Measurements from ENCODE around the gene PGPEP1. TPM values are rescaled to one million over a fixed set of nuclear protein-coding genes. Genes with fewer than 3 reads are reported as not detected.
"Not testable (repeated sequence)": the region's sequence is repeated elsewhere in the genome, so short reads cannot be mapped to it uniquely, and the experiment has no call there.

PGPEP1 gene
- total and polyA plus RNA-seq, 3 experiments from 2014 or later = 12.2 to 27.7 (median 27.3) TPM

GRCh38 chr19:18353378-18354005 lies 13.1 kb downstream of the PGPEP1 start:
- peak overlapping the region in 1 of 8 donors; percentile 63 for H3K27ac Mint-ChIP-seq
- H3K4me3 Mint-ChIP-seq = no peak overlapping the region
- no peaks in the 10 kb centered on the region for H3K4me1 ChIP-seq (ENCODE audit: insufficient read depth, low read length)
- peaks cover 0 to 3% (median 0%) of the 10 kb centered on the region in 3 donors for H3K4me1 Mint-ChIP-seq
- no peak overlapping the region for H3K4me3 ChIP-seq (ENCODE audit: low read length)
- peaks cover 10 to 63% (median 14%) of the 10 kb centered on the region in 3 donors for H3K36me3 Mint-ChIP-seq
- DNase-seq = no peak
- ChIA-PET POLR2A (no interaction called here), CTCF (no interaction called here)
- H3K9me3 Mint-ChIP-seq = peaks cover 0 to 4% (median 0%) of the 10 kb centered on the region in 5 donors
- no peaks in the 10 kb centered on the region for H3K27me3 Mint-ChIP-seq
- peaks cover 19% of the 10 kb centered on the region for H3K36me3 ChIP-seq (ENCODE audit: insufficient read depth, low read length)
- H3K27ac ChIP-seq (ENCODE audit: low read depth, low read length) = no peak overlapping the region
- no peaks in the 10 kb centered on the region for H3K27me3 ChIP-seq (ENCODE audit: insufficient read depth, low read length, poor library complexity, severe bottlenecking)
- H3K9me3 ChIP-seq (ENCODE audit: low read length) = no peaks in the 10 kb centered on the region

GRCh38 chr19:18354743-18355142 lies 14.3 kb downstream of the PGPEP1 start:
- H3K4me1 Mint-ChIP-seq; H3K9me3 Mint-ChIP-seq; H3K27ac Mint-ChIP-seq; DNase-seq; H3K27me3 ChIP-seq (ENCODE audit: insufficient read depth, low read length, poor library complexity, severe bottlenecking); H3K9me3 ChIP-seq (ENCODE audit: low read length); H3K27ac ChIP-seq (ENCODE audit: low read depth, low read length); POLR2A ChIA-PET; H3K27me3 Mint-ChIP-seq; H3K4me3 ChIP-seq (ENCODE audit: low read length); H3K4me1 ChIP-seq (ENCODE audit: insufficient read depth, low read length); H3K4me3 Mint-ChIP-seq: not testable (repeated sequence)
- peaks cover 15 to 69% (median 16%) of the 10 kb centered on the region in 3 donors for H3K36me3 Mint-ChIP-seq
- H3K36me3 ChIP-seq (ENCODE audit: insufficient read depth, low read length) = peaks cover 19% of the 10 kb centered on the region
- CTCF ChIA-PET = interaction anchor here (1.2 kb wide), 1 partner anchor 9 kb away, joined by 3 read pairs; no protein-coding TSS in a partner anchor

- DNase-seq = no peak
- Mint-ChIP-seq H3K27me3 (peaks cover 0 to 1% of the 10 kb centered on the region in 2 donors), H3K4me1 (no peaks in the 10 kb centered on the region), H3K9me3 (peaks cover 0 to 4% (median 0%) of the 10 kb centered on the region in 5 donors), H3K4me3 (no peak overlapping the region), H3K36me3 (peaks cover 14 to 67% (median 17%) of the 10 kb centered on the region in 3 donors), H3K27ac (peak overlapping the region in 1 of 8 donors; percentile 33)
- Histone ChIP-seq H3K4me3 (ENCODE audit: low read length) (no peak overlapping the region), H3K27me3 (ENCODE audit: insufficient read depth, low read length, poor library complexity, severe bottlenecking) (no peaks in the 10 kb centered on the region), H3K27ac (ENCODE audit: low read depth, low read length) (no peak overlapping the region), H3K9me3 (ENCODE audit: low read length) (no peaks in the 10 kb centered on the region), H3K4me1 (ENCODE audit: insufficient read depth, low read length) (no peaks in the 10 kb centered on the region), H3K36me3 (ENCODE audit: insufficient read depth, low read length) (peaks cover 19% of the 10 kb centered on the region)
- POLR2A ChIA-PET = no interaction called here
- CTCF ChIA-PET = interaction anchor here (1.2 to 2.1 kb wide), 2 partner anchors 32 to 53 kb away, joined by 3 to 11 read pairs; no protein-coding TSS in a partner anchor
These were observed 16.6 kb downstream of the PGPEP1 start for GRCh38 chr19:18357041-18357440.

- peaks cover 12% of the 10 kb centered on the region for H3K36me3 ChIP-seq (ENCODE audit: insufficient read depth, low read length)
- H3K27me3 Mint-ChIP-seq = peaks cover 0 to 1% of the 10 kb centered on the region in 2 donors
- no peak overlapping the region for H3K27ac Mint-ChIP-seq
- no peaks in the 10 kb centered on the region for H3K4me1 Mint-ChIP-seq
- H3K9me3 Mint-ChIP-seq = peaks cover 0 to 4% (median 0%) of the 10 kb centered on the region in 5 donors
- no peaks in the 10 kb centered on the region for H3K27me3 ChIP-seq (ENCODE audit: insufficient read depth, low read length, poor library complexity, severe bottlenecking)
- DNase-seq = no peak
- H3K4me1 ChIP-seq (ENCODE audit: insufficient read depth, low read length) = no peaks in the 10 kb centered on the region
- no peak overlapping the region for H3K27ac ChIP-seq (ENCODE audit: low read depth, low read length)
- POLR2A ChIA-PET = no interaction called here
- CTCF ChIA-PET = interaction anchor here (1.0 to 1.3 kb wide), 2 partner anchors 27 to 82 kb away, joined by 3 to 4 read pairs; no protein-coding TSS in a partner anchor
- H3K9me3 ChIP-seq (ENCODE audit: low read length) = no peaks in the 10 kb centered on the region
- H3K4me3 ChIP-seq (ENCODE audit: low read length) = no peak overlapping the region
- H3K36me3 Mint-ChIP-seq = peaks cover 15 to 78% (median 21%) of the 10 kb centered on the region in 3 donors
- no peak overlapping the region for H3K4me3 Mint-ChIP-seq
These were observed 21.2 kb downstream of the PGPEP1 start for GRCh38 chr19:18361646-18362045.

GRCh38 chr19:18362934-18363542 lies 22.6 kb downstream of the PGPEP1 start:
- CTCF ChIA-PET = interaction anchor here (0.8 to 1.5 kb wide), 3 partner anchors 8 to 84 kb away, joined by 3 to 4 read pairs (median 3); no protein-coding TSS in a partner anchor
- Mint-ChIP-seq H3K36me3 (peaks cover 14 to 71% (median 15%) of the 10 kb centered on the region in 3 donors), H3K4me1 (no peaks in the 10 kb centered on the region), H3K27ac (no peak overlapping the region), H3K9me3 (no peaks in the 10 kb centered on the region), H3K4me3 (no peak overlapping the region), H3K27me3 (peaks cover 0 to 1% of the 10 kb centered on the region in 2 donors)
- POLR2A ChIA-PET = no interaction called here
- peak overlapping the region; percentile 67 for H3K27ac ChIP-seq (ENCODE audit: low read depth, low read length)
- no peaks in the 10 kb centered on the region for H3K27me3 ChIP-seq (ENCODE audit: insufficient read depth, low read length, poor library complexity, severe bottlenecking)
- DNase-seq = no peak
- no peaks in the 10 kb centered on the region for H3K4me1 ChIP-seq (ENCODE audit: insufficient read depth, low read length)
- H3K9me3 ChIP-seq (ENCODE audit: low read length) = no peaks in the 10 kb centered on the region
- no peak overlapping the region for H3K4me3 ChIP-seq (ENCODE audit: low read length)
- no peaks in the 10 kb centered on the region for H3K36me3 ChIP-seq (ENCODE audit: insufficient read depth, low read length)

GRCh38 chr19:18363787-18364186 lies 23.4 kb downstream of the PGPEP1 start:
- H3K27ac Mint-ChIP-seq = peak overlapping the region in 1 of 8 donors; percentile 50
- no peaks in the 10 kb centered on the region for H3K4me1 Mint-ChIP-seq
- CTCF ChIA-PET = interaction anchor here (0.8 kb wide), 1 partner anchor 9 kb away, joined by 3 read pairs; no protein-coding TSS in a partner anchor

GRCh38 chr19:18364277-18364825 lies 24.0 kb downstream of the PGPEP1 start:
- not testable (repeated sequence) for H3K27me3 ChIP-seq (ENCODE audit: insufficient read depth, low read length, poor library complexity, severe bottlenecking); H3K27ac Mint-ChIP-seq; H3K9me3 Mint-ChIP-seq; H3K27me3 Mint-ChIP-seq; H3K4me1 Mint-ChIP-seq; H3K4me3 Mint-ChIP-seq; H3K36me3 ChIP-seq (ENCODE audit: insufficient read depth, low read length); H3K4me3 ChIP-seq (ENCODE audit: low read length); H3K9me3 ChIP-seq (ENCODE audit: low read length); DNase-seq; H3K4me1 ChIP-seq (ENCODE audit: insufficient read depth, low read length)
- peaks cover 10 to 60% (median 15%) of the 10 kb centered on the region in 3 donors for H3K36me3 Mint-ChIP-seq
- POLR2A ChIA-PET = interaction anchor here (1.1 kb wide), 1 partner anchor 9 kb away, joined by 3 read pairs; no protein-coding TSS in a partner anchor
- peak overlapping the region; percentile 67 for H3K27ac ChIP-seq (ENCODE audit: low read depth, low read length)
- CTCF ChIA-PET = interaction anchor here (1.0 kb wide), 1 partner anchor 24 kb away, joined by 4 read pairs; no protein-coding TSS in a partner anchor

More at GRCh38 chr19:18363787-18364186, 23.4 kb downstream of the PGPEP1 start:
- no peak for DNase-seq
- H3K4me1 ChIP-seq (ENCODE audit: insufficient read depth, low read length) = no peaks in the 10 kb centered on the region
- H3K36me3 ChIP-seq (ENCODE audit: insufficient read depth, low read length) = no peaks in the 10 kb centered on the region
- Mint-ChIP-seq H3K27me3 (peaks cover 0 to 1% of the 10 kb centered on the region in 2 donors), H3K4me3 (no peak overlapping the region), H3K36me3 (peaks cover 13 to 66% (median 15%) of the 10 kb centered on the region in 3 donors), H3K9me3 (no peaks in the 10 kb centered on the region)
- H3K9me3 ChIP-seq (ENCODE audit: low read length) = no peaks in the 10 kb centered on the region
- H3K27ac ChIP-seq (ENCODE audit: low read depth, low read length) = peak overlapping the region; percentile 67
- no peaks in the 10 kb centered on the region for H3K27me3 ChIP-seq (ENCODE audit: insufficient read depth, low read length, poor library complexity, severe bottlenecking)
- no peak overlapping the region for H3K4me3 ChIP-seq (ENCODE audit: low read length)
- POLR2A ChIA-PET = no interaction called here

Measured in CD8-positive, alpha-beta memory T cell (primary cell).